ENCODE data around the gene HSFX1. TPM values are rescaled to one million over a fixed set of nuclear protein-coding genes. Genes with fewer than 3 reads are reported as not detected.

Gene HSFX1
- total and polyA plus RNA-seq, 2 of the 8 experiments (the other 6 are each of a cell fraction or from before 2014, with no cell fraction given), result 0.42 to 0.63 TPM

DNA sequence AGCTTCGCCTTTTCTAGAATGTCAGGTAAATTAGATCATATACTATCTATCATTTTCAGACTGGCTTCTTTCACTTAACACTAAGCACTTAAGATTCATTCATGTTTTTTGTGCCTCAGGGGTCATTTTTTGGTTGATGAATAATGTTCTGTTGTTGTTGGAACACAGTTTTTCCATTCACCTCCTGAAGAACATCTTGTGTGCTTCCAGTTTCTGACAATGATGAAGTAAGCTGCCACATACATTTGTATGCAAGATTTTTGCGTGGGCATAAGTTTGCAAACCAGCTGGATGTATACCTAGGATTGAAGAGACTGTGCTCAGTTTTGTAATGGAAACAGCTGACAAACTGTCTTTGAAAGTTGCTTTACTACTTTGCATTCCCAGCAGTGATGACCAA lies 45.5 kb downstream of the HSFX1 start (continued):
- TF ChIP-seq SP1 (IDR thresholded peaks at IDR 0.05; ENCODE audit: low read depth, low read length), result no peak
- TF ChIP-seq TAF7 (optimal IDR thresholded peaks at IDR 0.05; ENCODE audit: borderline replicate concordance, low read depth, low read length), result no peak
- TF ChIP-seq KDM1A (IDR thresholded peaks at IDR 0.05; ENCODE audit: borderline replicate concordance, low read length), result no peak
- TF ChIP-seq TBP (IDR thresholded peaks at IDR 0.05; ENCODE audit: low read depth, low read length), result no peak
- TF ChIP-seq TEAD4 (IDR thresholded peaks at IDR 0.05; ENCODE audit: low read depth, low read length), result no peak
- no peak for TF ChIP-seq ASH2L (IDR thresholded peaks at IDR 0.05; ENCODE audit: low read length)
- no peak for TF ChIP-seq SIX5 (IDR thresholded peaks at IDR 0.05; ENCODE audit: low read depth, low read length)
- no peak for TF ChIP-seq ZNF274 (IDR thresholded peaks at IDR 0.05; ENCODE audit: borderline replicate concordance, extremely low read depth, low read length)
- no peak for TF ChIP-seq GTF2F1 (IDR thresholded peaks at IDR 0.05; ENCODE audit: borderline replicate concordance, low read depth, low read length)
- TF ChIP-seq TAF1 (IDR thresholded peaks at IDR 0.05; ENCODE audit: low read depth, low read length), result no peak
- TF ChIP-seq CBX5 (IDR thresholded peaks at IDR 0.05; ENCODE audit: low read depth, low read length), result no peak
- TF ChIP-seq, protein P1, sequence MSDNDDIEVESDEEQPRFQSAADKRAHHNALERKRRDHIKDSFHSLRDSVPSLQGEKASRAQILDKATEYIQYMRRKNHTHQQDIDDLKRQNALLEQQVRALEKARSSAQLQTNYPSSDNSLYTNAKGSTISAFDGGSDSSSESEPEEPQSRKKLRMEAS (IDR thresholded peaks at IDR 0.05), result no peak
- no peak for TF ChIP-seq RAD21 (IDR thresholded peaks at IDR 0.05 in 1 of 2, conservative IDR thresholded peaks at IDR 0.05 in 1 of 2; ENCODE audit: low read depth in 2 of 2, low read length in 2 of 2)
